ENCODE measurements around the gene SNX27.
"Not testable (repeated sequence)": the region's sequence is repeated elsewhere in the genome, so short reads cannot be mapped to it uniquely, and the experiment has no call there.

SNX27 gene

DNA sequence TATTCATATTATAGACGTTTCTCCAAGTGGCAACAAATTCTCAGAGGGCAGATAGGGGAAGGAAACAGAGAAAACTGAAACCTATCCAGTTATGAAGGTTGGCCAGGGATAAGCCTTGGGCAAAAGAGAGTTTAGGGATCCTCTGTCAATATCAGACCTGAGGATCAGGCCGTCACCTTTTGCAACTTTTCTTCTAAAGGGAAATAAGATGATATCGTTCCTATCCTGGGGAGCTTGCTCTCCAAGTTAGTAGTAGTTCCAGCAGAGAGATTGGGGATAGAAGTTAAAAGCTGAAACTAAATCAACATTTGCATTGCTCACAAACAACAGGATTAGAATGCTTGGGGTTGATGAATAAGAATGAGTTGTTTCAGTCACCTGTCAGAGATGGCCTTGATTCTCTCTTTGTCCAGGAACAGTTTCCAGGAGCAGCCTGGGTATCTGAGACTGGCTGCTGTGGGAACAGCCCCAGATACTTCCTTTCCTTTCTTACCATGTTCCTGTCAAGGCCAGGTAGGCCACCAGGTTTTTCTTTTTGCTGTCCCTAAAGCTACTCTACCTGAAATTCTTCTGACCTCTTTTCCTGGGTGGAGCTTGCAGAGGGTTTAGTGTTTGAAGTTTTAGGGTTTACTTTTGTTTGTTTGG is 112.0 kb downstream of the SNX27 start:
- peak; percentile 31 for DNase-seq

DNA sequence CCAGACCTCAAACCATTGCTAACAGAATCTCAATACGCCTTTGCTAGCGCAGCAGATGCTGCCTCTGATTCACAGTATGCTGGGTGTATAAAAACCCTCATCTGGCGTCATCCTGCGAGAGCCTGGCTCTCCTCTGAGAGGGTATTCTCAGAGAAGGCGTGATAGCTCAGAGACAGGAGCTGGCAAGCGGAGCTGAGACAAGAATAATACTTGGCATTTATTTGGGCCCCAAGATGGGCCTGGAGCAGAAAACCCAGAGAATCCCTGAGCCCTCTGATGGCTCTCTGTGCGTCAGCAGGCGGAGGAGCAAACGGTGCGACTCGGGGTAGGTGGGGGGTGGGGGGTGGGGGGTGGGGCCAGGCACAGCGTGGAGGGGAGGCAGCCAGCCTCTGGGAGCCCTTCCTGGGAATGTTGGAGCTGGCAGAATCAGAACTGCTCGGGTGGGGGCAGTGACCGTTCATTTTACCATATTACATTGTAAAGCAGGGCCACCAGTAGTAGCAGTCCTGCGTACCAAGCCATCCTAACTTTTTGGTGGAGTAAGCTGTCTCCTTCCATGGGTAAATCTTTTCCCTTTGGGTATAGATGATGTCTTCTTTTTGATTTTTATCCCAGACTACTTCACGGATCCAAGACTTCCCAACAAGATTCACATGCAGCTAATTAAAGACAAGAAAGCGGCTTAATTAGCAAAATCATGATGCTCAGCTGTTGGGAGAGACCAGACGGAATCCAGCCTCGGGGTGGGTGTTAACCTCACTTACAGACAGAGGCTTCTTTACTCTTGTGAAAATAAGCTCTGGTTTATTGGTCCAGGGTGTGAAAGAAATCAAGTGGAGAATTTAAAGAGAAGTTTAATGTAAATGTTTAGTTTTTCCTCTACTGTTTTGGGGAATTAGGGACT is 116.6 kb downstream of the SNX27 start:
- DNase-seq = no peak

DNA sequence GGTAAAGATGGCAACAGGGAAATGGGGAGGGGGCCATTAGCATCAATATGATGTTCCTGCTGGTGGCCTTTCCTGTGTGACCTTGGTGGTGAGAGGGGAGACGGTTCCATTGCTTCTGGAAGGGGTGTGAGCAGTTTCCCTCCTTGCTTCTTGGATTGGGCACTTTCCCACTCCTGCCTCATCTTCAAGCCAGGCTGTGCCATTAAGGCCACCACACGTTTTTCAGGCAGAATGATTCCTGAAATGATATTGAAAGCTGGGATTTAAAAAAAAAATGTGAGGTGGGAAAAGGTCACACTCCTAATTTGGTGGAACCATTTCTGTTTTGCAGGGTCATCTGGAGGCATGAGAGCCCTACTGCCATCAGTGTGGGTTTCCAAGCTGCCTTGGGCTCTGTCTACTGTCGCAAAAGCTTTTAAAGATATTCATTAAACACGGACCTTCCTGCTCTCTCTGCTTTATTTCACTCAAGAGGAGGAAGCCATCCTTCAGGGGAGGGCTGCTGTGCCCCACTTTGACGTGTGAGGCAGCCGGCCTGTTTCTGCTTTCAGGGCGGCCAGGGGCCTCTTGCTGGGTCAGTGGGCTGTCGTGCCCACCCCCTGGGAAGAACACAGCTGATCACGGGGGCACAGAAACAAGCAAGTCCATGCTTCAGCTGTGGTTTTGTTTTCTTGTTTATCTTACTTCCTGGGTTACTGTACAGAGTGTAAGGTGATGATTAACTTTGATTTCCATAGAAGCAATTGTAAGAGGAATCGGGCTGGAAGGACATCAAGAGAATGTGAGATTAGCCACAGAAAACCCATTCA is 117.5 kb downstream of the SNX27 start:
- peak; percentile 73 for DNase-seq

DNA sequence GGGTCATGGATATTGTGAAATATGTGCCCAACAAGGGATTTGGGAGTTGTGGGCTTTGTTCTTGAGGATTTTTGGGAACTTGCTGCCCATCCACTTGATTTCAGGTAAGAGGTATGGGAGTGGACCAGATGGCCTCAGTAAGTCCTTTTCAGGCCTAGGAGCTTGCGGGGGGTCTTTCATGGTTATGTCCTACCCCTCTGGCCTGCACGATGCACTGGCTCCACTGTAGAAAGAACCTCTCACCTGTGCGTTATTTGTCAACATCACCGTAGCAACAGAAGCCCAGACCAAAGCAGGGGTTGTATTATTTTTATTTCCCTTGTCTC is 118.1 kb downstream of the SNX27 start:
- peak; percentile 58 for DNase-seq

DNA sequence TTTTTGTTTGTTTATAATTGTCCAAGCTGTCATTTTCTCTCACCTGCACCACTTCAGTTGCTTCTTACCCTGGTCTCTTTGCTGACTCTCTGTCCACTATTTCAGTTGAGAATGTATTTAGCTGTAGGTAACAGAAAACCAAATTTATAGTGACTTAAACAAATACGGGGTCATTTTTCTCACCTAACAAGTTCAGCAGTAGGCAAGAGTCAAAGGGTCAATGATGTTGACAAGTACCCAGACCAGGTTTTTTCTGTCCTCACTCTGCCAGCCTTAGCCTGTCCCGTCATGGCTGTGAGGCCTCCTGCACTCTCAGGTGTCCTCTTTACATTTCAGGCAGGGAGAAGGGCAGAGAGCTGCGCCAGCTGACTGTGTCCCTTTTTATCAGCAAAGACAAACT is 121.3 kb downstream of the SNX27 start:
- peak; percentile 70 for DNase-seq

DNA sequence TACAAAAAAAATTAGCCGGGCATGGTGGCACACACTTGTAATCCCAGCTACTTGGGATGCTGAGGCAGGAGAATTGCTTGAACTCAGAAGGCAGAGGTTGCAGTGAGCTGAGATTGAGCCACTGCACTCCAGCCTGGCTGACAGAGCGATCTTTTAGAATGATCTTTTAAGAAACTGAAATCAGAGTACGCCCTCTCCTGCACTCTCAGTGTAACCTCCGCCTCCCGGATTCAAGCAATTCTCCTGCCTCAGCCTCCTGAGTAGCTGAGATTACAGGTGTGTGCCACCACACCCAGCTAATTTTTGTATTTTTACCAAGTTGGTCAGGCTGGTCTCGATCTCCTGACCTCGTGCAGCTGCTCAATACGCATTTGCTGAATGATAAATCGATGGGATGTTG is 122.1 kb downstream of the SNX27 start:
- DNase-seq = not testable (repeated sequence)

DNA sequence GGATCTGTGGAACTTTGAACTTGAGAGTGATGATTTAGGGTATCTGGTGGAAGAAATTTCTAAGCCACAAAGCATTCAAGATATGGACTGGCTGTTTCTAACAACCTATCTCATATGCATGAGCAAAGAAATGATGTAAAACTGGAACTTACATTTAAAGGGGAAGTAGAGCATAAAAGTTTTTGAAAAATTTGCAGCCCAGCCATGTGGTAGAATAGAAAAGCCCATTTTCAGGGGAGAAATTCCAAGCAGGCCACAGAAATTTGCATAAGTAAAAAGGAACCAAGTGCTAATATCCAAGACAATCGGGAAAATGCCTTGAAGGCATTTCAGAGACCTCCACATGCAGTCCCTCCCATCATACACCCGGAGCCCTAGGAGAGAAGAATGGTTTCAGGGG is 125.2 kb downstream of the SNX27 start:
- DNase-seq = no peak

DNA sequence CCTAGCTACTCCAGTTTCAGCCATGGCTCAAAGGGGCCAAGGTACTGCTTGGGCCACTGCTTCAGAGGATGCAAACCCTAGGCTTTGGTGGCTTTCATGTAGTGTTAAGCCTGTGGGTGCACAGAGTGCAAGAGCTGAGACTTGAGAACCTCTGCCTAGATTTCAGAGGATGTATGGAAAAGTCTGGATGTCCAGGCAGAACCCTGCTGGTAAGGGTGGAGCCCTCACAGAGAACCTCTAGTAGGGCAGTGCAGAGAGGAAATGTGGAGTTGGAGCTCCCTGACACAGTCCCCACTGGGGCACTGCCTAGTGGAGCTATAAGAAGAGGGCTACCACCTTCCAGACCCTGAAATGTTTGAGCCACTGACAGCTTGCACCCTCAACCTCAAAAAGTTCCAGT is 125.6 kb downstream of the SNX27 start:
- peak; percentile 39 for DNase-seq

DNA sequence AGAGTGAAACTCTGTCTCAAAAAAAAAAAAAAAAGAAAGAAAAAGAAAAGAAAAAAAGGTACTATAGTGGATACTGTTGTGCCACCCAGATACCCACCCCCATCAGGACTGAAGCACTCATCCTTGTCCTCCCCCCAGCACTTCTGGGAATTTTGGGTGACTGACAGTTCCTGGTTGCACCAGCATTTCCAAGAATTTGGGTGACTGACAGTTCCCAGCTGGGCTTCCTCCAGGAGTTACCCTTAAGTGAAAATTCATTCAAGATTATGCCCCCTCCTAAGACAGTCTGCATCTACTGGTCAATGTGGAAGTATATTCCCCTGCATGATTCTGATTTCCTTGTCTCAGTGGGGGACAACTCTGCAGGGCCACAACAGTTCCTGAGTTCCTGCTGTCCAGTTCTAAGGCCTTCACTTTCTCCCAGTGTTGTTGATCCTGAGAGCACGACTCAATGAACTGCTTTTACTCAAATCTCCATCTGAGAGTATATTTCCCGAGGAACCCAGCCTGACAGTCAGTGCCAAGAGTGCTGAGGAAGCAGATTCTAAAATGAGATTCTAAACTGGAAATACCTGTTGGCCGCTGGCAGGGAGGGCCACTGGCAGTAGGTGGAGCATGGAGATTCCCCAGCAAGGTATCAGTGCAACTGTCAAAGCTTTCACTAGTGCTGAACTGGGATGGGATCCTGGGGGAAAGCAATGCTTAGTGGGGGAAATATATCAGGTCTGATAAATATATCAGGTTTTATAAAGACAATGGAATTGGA is 127.9 kb downstream of the SNX27 start:
- DNase-seq = peak; percentile 82

DNA sequence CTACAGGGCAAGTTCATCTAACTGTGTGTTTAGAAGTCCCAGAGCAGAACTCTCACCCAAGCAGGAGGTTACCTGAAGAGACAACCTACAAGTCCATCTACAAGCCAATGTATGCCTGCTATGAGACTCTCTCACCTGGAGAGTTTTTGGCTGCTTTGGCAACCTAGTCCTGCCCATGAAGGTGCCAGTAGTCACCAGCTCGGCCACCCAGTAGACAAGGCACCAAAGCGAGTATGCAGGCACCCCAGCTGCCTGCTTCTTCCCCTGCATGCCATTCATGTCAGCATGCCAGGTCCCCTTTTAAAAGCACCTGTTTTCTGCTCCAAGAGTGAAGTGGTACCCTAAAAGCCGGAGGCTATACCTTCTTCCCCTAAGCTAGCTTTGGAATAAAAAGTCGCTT is 129.7 kb downstream of the SNX27 start:
- no peak for DNase-seq

All from DMS53 (cell line).